Stimulated activated CD4-positive, alpha-beta T cell treated with anti-CD3 and anti-CD28 coated beads, Interleukin-12 subunit alpha, Interleukin-12 subunit beta, amount 100 ng/mL, for 24 hours (primary cell): ENCODE results near the gene ZNF281.
A peak's percentile ranks its signal among the peaks of the same experiment; 100 is the strongest.
"Not testable (repeated sequence)": the region's sequence is repeated elsewhere in the genome, so short reads cannot be mapped to it uniquely, and the experiment has no call there.

Experiments
- DNase-seq, 2 experiments: peaks; one replicate each; pipeline ENCODE4 v3.0.0-alpha.2; 2020; ENCODE audit warnings: low read depth in 2 of 2

The ZNF281 gene

DNA sequence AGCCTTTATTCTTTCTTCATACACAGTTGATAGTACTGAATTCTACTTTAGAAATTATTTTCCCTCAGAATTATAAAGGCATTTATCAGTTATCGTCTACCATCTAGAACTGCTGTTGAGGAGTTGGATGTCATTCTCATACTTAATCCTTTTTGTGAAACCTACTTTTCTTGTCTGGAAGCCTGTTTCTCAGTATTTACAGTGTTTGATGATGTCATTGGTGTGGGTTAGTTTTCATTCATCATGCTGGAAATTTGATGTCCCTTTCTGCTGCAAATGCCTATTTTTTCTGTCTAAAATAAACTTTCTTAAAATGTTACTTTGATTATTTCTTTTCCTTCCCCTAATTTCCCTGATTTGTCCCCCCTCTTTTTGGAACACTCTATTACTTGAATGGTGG lies 22.8 kb upstream of the ZNF281 start:
- no peak for DNase-seq

DNA sequence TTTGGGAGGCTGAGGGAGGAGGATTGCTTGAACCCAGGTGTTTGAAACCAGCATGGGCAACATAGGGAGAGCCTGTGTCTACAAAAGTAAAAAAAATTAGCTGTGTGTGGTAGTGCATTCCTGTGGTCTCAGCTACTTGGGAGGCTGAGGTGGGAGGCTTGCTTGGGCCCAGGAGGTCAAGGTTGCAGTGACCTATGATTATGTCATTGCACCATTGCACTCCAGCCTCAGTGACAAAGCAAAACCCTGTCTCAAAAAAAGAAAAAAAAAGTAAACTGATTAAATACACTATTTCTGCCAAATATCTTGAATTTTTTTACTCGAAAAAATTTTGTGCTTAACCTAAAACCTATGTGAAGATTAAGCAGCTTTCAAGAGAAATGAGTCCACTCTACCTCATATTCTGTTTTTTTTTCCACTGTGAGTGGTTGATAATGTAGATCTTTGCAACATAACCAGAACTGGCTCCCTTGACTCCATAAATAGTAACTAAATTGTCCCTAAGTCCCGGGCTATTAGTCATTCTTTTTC lies 19.4 kb upstream of the ZNF281 start:
- DNase-seq: no peak

DNA sequence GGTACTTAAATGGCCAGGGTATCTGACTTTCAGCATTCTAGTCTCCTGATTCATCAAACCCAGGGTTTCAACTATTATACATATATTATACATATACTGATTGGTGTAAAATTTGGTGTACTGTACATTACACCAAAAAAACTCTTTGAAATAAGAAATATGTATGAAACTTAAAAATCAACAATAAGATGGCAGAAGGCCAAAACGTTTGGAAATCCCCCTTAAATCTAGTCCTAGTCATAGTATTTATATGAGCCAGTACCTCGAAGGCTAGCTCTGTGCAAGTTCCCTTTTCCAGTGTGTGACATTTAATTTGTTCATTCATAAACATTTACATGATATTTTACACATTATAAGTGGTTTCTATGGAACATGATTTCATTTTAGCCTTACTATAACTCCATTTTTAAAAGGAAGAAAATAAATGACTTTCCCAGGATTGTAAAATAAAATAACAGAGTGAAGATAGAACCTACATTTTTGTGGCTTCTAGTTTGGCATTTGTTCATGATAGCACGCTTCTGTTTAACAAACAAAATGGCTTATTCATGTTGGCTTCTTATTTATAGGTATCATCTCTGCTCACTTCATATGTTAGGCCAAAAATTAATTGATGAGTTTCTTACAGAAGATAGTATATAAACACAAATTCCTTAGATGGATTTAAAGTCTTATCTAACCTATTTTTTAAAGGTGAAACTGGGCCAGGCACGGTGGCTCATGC lies 18.8 kb upstream of the ZNF281 start:
- DNase-seq: no peak

DNA sequence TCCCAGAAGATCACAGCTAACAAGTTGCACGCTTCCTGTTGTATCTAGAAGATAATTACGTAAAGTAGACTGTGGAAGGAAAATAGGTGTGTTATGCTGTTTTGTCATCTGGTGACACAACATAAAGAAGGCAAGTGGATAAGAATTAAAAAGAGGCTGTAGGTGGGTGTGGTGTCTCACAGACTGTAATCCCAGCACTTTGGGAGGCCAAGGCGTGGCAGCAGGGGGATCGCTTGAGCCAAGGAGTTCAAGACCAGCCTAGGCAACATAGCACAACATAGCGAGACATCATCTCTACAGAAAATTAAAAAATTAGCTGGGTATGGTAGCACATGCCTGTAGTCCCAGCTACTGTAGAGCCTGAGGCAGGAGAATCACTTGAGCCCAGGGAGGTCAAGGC lies 17.9 kb upstream of the ZNF281 start:
- DNase-seq: no peak

DNA sequence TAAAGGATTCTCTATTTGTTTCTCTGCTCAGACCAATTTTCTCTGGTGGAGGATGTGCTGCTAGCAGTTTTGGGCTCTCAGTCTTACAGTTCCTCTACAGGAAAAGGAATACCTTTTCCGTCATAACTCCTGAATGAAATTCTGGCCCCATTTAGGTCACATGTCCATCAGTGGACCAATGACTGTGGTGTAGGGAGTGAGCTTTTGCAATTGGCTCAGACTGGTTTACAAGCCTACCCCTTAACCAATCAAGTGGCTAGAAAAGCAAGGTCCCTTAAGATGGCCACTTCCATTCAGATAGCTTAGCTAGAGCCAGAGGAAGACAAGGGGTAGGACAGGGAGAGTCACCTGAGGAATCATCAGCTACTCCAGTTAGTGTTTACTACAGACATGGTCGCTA lies 16.4 kb upstream of the ZNF281 start:
- DNase-seq: no peak

DNA sequence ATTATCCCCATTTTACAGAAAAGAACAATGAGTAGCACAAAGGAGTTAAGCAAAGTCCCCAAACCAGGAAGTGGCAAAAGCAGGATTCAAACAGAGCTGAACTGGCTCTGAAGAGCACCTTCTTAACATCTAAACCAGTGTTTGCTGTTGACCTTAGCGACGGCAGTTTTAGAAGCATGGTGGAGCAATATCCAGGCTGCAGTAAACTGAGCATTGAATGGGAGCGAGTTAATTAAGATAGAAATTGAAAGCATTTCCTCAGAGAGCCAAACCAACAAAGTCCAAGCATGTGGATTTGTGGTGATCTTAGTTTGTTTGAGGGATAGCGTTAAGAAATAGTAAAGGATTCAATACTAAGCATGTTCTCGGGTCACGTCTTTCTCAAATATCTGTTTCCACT lies 13.4 kb upstream of the ZNF281 start:
- no peak for DNase-seq

DNA sequence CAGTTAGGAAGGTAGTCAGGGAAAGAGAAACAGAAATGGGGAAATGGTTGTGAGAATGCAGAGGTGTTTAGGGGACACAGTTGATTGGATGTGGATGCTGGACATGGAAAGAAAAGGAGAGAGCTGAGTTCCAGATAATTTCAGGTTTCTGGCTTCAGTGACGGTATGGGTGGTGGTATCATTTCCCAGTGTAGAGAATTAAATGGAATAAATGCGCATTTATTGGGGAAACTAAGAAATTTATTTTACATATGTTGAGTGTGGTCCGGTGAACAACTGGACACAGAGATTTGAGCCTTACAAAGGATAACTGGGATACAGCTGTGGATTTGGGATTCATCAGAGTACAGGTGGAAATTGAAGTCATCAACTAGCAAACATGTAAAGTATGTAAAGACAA lies 12.4 kb upstream of the ZNF281 start:
- no peak for DNase-seq

DNA sequence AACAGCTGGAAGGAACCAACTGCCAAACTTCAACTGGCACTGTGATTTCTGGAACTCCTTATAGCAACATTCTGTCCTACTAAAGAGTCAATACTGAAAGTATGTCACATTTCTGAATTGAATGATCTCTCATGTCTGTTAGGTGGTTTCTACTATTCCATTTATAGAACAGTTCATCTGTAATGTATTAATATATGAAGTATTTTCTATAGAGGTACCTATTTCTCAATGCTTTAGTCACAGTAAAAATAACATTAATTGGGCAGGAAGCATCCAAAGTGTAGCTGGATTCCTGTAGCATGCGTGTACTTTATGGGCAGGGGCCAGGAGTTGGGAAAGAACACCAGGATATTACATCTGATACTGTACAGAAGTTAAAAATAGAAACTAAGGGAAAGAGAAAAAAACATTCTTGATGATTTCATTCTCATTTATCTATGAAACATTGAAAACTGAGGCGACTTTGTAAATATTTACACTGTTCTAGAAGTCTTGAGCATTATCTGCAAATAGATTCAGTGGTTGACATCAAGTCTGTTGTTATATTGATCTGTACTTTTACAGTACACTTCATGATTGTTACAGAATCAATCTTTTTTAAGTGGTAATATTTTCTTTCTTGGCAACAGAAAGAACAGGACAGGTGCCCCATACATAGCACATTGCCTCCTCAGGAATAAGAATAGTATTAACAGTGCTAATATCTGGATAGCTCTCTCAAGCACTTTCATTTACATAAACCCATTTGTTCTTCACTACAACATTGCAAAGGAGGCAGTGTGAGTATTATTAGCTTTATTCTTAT lies 6.2 kb upstream of the ZNF281 start:
- DNase-seq: no peak

DNA sequence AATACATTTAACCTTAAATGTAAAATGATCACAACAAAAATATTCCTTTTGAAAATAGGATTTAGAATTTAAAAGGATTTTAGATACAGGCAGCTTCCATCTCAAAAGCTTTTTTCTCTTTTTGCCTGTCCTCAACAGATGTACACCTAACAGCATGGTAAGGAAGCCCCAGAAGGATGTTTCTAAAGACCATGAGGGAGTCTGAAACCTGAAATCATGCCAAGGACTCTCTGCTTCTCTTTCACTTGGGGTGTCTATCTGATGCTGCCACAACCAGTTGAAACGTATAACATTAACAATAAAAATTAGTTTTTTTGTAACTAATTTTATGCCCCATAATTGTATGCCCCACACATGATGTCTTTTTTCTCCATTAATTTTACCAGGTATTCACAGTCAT lies 5.4 kb upstream of the ZNF281 start:
- DNase-seq: no peak

DNA sequence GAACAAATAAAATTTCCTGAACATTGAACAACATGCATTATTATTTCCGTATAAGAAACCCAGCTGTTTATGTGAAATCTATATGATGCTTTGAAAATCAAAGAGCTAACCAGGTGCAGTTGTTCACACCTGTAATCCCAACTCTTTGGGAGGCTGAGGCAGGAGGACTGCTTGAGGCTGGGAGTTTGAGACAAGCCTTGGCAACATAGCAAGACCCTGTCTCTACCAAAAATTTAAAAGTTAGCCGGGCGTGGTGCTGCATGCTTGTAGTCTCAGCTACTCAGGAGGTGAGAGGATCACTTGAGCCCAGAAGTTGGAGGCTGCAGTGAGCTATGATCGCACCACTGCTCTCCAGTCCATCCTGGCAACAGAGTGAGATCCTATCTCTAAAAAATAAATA lies 4.8 kb upstream of the ZNF281 start:
- DNase-seq: no peak

DNA sequence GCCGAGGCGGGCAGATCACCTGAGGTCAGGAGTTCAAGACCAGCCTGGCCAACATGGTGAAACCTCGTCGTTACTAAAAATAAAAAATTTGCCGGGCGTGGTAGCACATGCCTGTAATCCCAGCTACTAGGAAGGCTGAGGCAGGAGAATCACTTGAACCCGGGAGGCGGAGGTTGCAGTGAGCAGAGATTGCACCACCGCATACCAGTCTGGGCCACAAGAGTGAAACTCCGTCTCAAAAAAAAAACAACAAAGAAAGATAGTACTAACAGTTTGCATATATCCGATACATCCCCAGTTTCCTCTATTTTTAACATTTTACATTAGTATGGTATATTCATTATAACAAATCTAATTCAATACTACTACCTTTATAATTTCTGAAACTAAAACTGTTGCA lies 3.9 kb upstream of the ZNF281 start:
- DNase-seq: not testable (repeated sequence)

DNA sequence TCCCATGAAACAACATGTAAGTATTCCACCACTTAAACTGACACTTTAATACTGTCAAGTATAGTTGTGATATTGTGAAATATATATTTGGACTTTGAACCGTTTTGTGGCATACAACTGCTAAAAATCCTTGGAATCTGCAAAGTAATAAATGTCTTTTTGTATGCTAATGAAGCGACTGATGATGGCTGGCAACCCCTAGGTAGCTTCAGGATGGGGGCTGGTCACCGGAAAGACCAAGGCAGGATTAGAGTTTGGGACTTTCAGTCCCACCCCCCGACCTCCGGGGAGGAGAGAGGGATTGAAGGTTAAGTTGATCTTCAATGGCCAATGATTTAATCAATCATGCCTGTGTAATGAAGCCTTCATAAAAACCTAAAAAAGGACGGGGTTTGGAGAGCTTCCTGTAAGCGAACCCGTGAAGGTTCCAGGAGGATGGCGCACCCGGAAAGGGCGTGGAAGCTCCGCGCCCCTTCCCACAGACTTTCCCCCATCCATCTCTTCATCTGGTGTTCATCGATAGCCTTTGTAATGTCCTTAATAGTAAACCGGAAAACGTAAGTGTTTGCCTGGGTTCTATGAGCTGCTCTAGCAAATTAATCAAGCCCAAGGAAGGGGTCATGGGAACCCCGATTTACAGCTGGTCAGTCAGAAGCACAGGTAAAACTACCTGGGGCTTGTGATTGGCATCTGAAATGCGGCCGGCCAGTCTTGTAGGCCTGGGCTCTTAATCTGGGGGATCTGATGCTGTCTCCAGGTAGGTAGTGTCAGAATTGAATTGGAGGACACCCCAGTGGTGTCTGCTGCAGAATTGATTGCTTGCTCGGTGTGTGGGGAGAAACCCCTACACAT lies 1.8 kb upstream of the ZNF281 start:
- DNase-seq: no peak

DNA sequence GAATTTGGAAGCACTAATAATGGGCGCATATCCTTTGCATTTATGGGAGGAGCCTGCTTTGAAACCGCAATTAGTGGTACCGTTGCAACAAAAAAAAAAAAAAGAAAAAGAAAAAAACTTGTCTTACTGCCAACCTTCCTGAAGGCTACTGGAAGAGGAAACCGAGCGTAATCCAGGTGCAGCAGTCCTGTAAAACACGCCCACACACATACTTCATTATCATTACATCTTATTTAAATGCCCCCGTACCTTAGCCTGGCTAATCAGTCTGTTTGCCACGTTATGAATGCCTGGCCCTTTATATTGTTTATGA lies 686 bp upstream of the ZNF281 start:
- no peak for DNase-seq

DNA sequence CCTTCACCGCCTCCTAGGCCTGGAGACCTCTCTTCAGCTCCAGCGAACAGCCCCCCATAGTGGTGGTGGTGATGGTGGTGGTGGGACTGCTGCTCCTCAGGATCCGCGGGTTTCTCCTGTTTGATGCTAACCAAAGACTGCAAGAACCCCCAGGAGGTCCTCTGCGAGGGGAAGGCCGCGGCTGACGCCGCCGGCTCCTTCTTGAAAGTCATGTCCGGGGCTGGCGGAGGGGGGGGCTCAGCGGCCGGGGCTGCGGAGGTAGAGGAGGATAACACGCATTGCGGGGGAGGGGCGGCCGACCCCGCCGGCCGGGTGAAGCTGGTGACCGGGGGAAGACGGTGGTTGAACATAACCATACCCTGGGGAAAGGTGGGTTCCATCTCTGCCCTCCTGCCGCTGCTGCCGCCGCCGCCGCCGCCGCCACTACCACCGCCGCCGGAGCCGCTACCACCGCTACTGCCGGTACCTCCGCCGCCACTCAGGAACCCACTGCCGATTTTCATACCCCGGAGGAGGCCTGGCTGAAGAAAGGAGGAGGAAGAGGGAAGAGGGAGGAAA lies 554 bp downstream of the ZNF281 start:
- DNase-seq: peak; percentile 9 to 20

DNA sequence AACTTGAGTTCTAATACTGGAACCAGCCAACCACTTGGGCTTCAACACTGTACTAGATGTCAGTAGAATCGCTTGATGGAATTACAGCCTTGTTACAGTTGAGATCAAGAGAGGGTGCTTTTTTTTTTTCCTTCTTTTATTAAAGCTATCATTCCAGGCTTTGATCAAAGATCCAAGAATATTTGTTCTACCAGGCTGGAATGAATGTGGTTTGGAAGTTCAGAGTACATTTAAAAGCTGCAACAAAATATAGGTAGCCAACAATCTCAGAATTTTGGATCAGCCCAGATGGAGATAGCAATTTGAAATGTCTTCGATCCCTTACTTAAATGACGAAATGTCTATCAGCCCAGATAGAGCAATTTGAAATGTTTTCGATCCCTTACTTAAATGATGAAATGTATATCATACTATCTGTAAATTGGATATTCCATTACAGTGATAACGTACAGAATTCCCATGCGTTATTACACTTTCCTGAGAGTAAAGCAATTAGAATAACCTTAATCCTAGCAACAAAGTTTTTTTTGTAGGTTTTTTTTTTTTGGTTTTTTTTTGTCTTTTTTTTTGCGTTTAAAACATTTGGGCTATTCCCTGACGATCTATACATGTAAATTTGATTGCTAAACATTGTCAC lies 3.6 kb downstream of the ZNF281 start:
- no peak for DNase-seq

DNA sequence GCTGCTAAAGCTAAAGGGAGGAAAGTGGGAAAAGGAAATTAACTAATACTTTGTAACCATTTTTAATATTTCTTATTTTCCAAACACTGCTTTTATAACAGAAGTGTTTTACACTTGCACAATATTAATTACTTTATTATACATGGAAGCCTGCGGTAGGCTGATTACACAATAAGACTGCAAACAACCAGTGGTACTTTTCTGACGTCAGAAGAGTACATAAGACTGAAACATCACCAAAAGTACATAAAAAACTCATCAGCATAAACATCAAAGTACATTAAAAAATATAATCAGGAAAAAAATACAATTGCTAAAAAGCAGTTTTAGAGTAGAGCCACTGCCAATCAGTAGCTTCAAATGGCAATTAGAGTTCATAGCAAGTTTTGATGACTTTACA lies 4.6 kb downstream of the ZNF281 start:
- no peak for DNase-seq

DNA sequence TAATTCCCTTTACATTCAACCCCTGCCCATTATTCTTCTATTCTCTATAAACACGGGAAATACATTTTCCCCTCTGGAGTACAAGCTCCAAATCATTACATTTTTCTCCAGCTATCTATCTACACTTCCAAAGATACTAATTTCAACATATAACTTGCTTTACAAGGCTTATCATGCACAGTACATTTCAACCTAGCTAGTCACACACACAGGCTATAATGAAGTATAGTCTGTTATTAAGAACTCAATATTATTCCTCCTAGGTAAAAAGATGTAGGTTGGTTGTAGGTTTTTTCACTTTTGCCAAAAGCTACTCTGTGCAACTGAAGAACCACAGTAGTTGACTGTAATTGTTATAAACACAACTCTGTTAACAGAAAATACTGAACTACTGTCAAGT lies 8.1 kb downstream of the ZNF281 start:
- DNase-seq: no peak

DNA sequence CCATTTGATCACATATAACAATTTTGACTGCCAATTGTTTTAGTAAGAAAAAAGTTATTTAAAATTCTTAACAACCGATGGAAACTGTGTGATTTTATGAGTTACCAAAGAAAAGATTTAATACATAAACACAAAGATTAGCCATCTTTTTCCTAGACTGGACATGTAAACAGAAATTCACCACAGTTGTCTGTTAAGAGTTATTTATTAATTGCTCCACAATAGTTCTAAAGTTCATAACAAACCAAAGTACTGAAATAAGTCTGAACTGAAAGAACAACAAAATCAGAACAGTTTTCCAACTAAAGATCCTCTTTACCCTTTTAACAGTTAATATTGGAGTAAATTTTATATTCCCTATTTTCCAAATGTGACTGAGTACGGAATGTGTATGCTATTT lies 8.6 kb downstream of the ZNF281 start:
- no peak for DNase-seq

DNA sequence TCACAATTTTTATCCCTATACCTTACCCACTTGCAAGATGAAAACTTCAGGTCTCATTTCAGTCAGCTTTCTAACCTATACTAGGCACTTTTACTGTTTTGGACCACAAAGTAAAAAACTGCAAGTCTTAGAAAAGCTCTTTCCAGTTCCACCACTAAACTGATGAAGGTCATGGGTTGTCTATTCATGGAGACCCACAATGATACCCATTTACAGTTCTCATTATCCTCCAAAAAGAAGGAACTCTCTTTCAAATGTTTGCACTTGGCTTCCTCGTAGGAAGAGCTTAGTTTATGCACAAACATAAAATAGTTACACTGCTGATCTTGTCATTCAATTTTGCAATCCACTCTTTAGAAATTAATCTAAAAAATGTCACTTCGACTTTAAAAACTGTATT lies 9.3 kb downstream of the ZNF281 start:
- no peak for DNase-seq

DNA sequence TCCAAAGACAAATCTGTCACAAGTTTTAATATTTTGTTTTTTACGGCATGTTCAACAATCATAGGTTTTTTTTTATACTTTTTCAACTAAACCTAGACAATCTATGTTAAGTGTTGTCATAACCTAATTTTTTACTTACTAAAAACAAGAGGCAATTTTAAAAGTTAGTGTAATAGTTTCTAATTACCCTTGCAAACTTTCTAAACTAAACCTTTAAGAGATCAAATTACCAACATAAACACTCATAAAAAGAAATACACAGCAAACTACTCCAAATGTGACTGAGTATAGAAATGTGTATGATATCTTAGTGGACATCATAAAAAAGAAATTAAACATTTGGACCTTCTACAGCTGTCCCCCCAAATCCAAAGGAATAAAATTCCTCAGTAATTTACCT lies 10.0 kb downstream of the ZNF281 start:
- no peak for DNase-seq

DNA sequence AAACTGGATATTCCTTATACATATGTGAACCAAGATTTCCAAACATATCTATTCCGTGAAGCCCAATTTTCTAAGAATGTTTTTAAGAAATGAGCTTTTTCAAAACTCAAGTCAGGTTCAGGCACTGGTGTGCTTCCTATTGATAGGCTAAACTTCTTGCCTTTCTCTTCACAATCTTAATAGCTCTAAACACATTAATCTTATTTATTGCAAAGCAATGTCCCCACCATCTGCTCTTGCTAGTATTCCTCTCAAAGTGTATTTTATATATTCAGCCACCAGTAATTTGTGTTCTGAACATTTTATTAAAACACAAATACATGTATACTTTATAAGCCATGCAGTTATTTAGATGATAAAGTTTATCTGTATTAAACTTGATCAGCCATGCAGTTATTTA lies 11.5 kb downstream of the ZNF281 start:
- no peak for DNase-seq
